HG03469 (cell line): ENCODE data around the gene CDKL4.
"Not testable (repeated sequence)": the region's sequence is repeated elsewhere in the genome, so short reads cannot be mapped to it uniquely, and the experiment has no call there.

ENCODE experiments used
- ATAC-seq: cut with Tn5 transposase; IDR thresholded peaks from one replicate; pipeline ENCODE4 v1.9.1; 2021; ENCODE audit warnings: mild to moderate bottlenecking, moderate library complexity, moderate number of reproducible peaks; ENCODE audit not compliant: unreplicated experiment

The CDKL4 gene

DNA sequence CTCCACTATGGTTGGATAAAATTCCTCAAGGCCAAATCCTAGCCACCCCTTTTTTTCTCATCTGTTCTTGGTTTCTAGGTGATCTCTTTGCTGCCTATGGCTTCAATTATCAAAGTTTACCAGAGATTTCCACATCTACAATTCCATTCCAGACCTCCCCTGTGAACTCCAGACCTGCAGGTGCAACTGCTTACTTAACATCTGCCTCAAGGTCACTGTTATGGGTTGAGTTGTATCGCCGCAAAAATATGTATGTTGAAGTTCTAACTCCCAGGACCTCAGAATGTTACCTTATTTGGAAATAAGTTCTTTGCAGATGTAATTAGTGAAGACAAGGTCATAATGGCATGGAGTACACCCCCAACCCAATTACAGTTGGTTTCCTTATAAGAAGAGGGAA, 62.5 kb downstream of the CDKL4 start:
- ATAC-seq = no peak

DNA sequence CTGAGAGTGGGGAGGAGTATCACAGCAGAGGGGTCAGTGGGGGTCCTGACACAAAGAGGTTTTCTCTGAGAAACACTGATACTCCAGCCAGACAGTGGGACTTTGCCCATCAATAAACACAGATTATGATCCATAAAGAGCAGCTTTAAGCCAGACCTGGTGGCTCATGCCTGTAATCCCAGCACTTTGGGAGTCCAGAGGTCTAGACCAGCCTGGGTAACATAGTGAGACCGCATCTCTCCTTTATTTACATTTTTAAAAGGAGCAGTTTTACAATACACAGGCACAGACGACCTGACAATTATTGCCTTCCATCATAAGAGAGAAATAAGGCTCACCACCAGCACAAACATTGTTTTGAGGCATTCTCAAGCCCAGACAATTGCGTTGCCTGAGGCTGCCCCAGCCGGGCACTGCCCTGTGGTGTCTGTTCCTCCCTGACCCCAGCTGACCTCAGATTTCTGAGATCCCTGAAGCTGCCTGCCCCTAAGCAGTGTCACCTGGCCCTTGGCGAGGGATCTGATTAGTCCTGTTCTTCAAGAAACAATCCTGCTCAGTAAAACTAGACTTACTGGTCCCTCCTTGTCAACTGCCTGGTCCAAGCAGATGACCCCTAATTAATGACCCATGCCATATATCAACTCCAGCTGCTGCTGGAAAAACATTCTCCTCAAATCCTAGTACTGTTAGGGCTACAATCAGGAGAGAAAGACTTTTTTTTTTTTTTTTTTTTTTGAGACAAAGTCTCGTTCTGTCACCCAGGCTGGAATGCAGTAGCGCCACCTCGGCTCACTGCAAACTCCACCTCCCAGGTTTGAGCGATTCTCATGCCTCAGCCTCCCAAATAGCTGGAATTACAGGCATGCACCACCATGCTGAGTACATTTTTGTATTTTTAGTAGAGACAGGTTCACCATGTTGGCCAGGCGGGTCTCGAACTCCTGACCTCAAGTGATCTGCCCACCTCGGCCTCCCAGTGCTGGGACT, 63.5 kb downstream of the CDKL4 start:
- no peak for ATAC-seq

DNA sequence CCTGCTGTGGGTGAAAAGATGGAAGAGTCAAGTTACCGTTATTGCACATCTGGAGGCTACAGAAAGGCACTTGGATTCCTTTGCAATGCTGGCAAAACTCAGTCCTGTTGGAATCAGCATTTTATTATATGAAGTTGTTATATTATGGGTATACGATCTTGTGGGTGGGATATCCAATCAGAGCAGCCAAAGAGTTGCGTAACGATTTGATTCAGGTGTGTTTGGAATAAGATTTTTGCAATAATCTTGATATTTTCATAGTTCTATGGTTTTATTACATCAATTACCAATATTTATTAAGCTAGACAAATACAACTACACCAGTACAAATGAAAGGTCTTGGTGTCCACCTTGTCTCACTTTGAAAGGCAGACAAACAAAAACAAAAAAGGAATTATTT, 65.0 kb downstream of the CDKL4 start:
- no peak for ATAC-seq

DNA sequence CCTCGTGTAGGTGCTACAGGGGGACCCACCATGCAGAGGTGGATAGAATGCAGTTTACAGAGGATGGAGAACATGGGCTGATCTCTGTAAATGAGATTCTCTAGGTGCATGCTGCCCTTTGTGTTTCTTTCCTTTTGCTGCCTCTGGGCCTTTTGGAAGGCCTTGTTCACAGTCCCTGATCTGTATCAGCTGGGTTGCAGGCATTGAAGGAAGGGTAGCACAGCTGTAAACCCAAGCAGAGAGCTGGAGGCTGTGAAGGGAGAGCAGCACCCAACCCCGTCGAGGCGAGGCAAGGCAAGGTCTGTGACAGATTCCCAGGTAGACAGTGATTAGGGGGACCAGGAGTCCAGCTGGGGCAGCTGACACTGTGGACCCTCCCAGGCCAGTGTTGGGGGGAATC, 66.8 kb downstream of the CDKL4 start:
- ATAC-seq = no peak

DNA sequence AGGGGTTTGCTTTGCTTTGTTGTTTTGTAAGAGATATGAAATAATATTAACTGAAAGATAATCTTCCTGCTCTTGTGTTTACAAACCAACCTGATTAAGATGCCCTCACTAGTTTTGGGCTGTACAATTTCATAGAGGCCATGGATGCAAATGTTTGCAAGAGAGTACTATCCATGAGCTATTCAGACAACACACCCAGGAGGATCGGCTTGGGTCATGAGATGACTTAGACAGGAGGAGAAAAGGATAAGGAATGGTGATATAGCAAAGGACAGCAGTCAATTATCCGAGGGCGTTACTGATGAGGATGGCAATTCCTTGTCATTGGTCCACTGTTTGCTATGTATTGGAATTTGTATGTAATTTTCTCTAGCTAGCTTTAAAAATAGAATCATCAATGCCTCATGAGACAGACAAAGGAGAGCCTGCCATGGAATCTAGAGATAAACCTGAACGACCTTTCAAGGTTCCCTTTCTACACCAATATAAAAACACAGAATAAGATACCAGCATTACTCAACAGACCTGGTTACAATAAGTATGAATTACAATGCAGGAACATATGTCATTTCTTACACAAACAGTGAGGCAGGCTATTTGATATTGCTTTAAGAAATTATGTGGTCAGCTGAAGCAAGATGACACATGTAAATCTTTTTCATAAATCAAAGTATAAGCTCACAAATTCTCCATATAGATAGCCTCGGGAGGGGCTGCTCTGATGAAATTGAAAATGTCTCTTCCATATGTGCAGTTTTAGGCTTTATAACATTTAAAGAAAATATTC, 68.6 kb downstream of the CDKL4 start:
- ATAC-seq = no peak

DNA sequence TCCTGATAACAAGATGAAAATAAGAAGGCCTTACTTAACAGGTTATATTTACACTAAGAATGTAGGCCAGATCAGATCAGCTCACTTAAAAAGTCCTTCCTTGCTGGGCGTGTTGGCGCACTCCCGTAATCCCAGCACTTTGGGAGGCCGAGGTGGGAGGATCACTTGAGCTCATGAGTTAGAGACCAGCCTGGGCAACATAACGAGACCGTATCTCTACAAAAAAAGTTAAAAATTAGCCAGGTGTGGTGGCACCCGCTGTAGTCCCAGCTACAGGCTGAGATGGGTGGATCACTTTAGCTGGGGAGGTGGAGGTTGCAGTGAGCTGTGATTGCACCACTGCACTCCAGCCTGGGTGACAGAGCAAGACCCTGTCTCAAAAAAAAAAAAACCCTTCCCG, 69.7 kb downstream of the CDKL4 start:
- no peak for ATAC-seq

DNA sequence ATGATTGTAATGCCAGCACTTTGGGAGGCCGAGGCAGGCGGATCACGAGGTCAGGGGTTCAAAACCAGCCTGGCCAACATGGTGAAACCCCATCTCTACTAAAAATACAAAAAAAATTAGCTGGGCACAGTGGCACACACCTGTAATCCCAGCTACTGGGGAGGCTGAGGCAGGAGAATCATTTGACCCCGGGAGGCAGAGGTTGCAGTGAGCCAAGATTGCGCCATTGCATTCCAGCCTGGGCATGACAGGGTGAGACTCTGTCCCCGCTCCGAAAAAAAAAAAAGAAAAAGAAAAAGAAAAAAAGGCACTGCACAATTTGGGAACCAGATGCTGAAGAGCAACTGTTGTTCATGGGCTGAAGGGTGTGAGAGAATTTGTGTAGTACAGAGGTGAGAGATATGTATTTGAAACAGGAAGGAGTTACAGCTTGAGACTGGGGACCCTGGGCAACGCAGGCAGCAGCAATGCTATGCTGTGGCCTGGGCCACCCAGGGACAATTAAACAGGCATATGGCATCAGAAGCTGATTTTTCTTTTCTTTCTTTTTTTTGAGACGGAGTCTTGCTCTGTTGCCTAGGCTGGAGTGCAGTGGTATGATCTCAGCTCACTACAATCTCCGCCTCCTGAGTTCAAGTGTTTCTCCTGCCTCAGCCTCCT, 71.6 kb downstream of the CDKL4 start:
- ATAC-seq = not testable (repeated sequence)

DNA sequence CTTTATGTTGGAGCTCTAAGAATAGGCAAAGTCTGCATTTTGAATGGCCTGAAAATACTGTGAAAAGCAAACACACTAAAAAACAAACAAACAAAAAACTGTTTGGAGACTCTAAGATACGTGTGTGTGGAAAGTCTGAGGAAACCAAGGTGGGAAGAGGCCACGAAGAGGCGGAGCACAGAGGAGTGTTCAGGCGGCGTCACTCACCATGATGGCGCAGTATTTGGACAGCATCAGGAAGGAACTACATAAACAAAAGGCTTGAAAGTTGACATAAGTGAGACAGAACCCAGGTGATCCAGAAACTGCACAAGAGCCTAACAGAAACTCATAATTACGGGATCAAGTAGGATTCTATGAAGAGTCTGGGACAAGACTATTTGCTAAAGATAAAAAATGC, 72.1 kb downstream of the CDKL4 start:
- ATAC-seq = no peak

DNA sequence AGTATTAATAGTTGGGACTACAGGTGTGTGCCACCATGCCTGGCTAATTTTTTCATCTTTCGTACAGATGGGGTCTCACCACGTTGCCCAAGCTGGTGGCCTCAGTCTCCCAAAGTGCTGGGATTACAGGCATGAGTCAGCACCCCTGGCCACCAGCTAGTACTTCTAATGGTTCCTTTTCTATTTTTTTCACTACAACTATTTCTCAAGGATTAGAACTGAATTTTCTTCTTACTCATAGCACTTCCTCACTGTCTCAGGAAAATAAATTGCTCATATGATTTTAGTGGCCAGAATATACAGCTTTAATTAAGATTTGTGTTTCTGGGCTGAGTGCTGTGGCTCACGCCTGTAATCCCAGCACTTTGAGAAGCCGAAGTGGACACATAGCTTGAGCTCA, 79.7 kb downstream of the CDKL4 start:
- ATAC-seq = no peak

DNA sequence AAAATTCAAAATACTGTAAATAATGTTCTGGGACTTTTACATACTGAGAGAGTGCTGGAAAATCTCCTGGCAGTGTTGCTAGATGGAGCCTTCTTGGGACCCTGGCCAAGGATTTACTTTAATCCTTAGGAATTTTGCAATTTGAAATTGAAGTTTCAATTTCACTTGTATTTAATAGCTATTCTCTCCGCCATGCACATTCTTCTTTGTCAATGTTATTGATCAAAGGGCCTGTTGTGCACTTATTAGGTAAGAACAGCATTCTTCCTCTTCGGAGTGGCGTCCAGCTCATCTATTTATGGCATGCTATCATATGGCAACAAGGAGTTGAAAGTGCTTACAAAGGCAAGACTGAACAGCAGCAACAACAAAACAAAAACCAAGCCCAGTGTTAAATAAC, 82.8 kb downstream of the CDKL4 start:
- no peak for ATAC-seq

DNA sequence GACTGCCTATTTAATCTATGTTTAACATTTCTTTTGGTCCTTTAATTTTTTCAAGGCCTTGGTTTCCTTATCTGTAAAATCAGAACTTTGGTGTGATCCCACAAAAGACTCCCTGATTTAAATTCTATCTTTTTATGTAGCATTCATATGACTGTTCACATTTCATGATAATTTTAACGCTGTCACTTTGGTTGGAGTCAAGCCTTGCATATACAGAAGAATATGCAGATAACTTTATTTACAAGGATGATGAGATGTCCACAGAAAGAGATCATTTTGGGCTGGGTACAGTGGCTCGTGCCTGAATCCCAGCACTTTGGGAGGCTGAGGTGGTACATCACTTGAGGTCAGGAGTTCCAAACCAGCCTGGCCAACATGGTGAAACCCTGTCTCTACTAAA, 84.5 kb downstream of the CDKL4 start:
- no peak for ATAC-seq

DNA sequence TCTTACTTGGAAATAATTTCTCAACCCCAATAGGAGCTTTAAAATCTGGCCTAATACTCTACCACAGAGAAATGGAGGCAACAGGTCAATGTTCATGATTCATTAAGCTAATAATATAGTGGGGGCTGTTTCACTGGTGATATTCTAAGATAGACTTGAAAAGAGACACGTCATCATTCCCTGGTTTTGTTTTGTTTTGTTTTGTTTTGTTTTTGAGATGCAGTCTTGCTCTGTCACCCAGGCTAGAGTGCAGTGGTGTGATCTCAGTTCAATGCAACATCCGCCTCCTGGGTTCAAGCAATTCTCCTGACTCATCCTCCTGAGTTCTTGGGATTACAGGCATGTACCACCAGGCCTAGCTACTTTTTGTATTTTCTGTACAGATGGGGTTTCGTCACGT, 85.4 kb downstream of the CDKL4 start:
- no peak for ATAC-seq

DNA sequence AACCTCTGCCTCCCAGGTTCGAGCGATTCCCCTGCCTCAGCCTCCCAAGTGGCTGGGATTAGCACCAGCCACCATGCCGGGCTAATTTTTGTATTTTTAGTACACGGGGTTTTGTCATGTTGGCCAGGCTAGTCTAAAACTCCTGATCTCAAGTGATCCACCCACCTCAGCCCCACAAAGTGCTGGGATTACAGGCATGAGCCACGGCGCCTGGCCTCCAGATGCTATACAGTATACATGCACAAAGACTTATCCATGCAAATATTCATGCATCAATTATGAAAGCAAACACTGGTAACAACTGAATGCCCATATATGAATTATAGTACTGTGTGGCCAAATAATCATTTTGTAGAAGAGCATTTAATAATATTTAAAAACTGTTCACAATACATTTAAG, 86.9 kb downstream of the CDKL4 start:
- ATAC-seq = no peak

DNA sequence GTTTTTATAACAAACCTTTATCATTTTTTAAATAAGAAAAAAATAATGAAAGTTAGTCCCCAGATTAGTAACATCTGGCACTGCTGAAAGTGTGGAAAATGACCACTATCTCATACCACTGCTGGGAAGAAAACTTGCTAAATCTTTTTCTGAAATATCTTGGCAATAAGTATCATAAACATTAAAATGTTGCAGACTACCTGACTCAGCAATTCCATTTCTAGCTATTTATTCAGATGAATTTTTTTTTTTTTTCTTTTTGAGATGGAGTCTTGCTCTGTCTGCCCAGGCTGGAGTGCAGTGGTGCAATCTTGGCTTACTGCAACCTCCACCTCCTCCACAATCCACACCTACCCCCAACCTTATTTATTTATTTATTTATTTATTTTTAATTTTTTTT, 87.7 kb downstream of the CDKL4 start:
- ATAC-seq = no peak

DNA sequence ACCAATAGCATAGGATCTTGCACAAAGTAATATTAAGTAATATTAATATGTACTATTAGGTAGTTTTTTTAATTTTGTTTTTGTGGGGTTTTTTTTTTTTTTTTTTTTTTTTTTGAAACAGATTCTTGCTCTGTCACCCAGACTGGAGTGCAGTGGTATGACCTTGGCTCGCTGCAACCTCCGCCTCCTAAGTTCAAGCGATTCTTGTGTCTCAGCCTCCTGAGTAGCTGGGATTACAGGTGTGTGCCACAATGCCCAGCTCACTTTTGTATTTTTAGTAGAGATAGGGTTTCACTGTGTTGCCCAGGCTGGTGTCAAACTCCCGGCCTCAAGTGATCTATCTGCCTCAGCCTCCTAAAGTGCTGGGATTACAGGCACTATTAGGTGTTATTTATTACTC, 88.2 kb downstream of the CDKL4 start:
- not testable (repeated sequence) for ATAC-seq

DNA sequence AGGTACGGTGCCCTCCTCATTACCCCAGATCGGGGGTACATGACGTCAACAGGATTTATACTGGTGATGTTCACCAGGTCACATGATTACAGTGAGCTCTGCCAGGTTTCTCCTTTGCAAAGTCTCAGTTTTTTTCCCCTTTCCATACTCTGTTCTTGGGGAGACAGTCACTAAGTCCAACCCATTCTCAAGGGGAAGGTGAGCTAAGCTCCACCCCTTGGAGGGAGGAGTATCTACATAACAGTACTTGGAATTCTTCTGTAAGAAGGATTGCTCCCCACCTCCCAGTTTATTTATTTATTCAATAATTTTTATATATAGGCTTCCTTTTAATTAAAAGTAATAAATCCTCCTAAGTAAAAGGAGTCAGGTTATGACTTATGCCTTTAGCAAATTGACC, 88.8 kb downstream of the CDKL4 start:
- no peak for ATAC-seq

DNA sequence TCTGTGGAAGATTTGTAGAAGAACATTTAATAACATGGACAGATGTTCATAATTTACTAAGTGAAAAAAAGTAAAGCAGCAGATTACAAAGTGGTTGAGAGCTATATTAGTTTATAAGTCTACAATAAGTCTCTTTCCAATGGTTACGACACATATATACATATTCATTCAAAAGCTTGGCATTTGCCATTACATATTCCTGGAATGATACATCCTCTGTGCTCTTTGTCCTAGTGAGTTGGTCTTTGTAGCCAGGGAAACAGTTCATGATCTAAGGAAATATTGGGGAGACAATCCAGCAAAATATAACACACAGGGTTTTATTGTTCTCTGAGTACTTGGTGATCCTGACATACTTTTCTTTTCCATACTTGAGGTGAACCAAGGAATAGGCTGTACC, 90.5 kb downstream of the CDKL4 start:
- ATAC-seq = no peak

DNA sequence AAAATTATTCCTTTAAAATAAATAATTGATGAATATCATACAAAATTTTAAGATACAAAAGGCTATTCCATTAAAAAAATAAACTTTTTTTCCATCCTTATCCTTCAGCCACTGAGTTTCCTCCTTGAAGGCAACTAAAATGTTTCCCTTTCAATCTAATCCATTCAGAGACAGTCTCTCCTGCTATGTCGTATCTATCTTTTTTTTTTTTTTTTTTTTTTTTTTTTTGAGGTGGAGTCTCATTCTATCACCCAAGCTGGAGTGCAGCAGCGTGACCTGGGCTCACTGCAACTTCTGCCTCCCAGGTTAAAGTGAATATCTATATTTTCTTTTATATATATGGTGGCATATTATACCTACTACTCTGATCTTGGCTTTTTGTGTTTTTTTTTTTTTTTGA, 91.3 kb downstream of the CDKL4 start:
- ATAC-seq = no peak

DNA sequence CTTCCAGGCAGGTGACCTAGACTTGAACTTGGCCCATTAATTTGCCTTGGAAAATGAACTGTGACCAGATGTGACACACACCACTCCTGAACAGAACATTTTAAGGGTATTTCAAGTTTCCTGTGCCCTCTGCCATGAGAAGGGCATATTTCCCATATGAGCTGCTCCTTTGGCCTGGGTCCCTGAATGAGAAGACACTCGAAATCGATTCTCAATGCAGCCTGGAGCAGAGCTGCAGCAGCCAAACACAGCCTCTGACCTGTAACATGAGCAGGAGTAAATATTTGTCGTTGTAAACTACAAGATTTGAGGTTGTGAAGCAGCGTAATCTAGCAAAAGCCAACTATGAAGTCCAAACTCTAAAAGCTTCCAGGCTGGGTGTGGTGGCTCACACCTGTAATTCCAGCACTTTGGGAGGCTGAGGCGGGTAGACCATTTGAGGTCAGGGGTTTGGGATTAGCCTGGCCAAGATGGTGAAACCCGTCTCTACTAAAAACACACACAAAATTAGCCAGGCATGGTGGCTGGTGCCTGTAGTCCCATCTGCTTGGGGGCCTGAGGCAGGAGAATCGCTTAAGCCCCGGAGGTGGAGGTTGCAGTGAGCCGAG, 92.8 kb downstream of the CDKL4 start:
- ATAC-seq = no peak

DNA sequence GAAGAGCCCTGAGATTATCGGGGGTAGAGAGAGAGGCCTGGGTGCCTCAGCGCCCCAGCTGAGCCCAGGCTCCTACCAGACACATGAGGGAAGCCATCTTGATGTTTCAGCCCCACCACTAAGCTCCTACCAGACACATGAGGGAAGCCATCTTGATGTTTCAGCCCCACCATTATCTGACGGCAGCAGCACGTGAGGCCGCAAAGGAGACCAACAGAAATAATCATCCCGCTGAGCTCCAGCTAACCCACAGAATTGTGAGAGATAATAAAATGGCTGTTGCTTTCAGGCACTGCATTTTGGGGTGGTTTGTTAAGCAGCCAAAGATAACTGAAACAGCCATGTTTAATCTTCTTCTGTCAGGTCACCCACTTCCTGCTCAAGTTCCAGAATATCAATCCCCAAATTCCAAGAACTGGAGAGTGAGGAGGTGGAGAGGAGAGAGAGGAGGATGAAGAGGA, 93.6 kb downstream of the CDKL4 start:
- ATAC-seq = no peak

DNA sequence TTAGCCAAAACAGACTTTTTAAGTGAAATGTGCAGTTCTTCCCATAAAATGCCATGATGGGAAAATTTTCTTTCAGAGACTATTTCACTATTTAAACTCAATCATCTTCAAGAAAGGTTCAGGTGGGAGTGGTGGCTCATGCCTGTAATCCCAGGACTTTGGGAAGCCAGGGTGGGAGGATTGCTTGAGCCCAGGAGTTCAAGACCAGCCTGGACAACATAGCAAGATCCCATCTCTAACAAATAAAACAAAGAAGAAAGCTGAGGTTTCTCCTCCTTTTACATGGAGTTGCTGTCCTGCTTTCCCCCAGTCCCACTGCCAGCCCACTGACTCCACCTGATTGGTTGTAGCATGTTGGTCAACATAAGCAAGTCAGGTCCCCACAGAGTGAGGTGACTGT, 97.1 kb downstream of the CDKL4 start:
- no peak for ATAC-seq
